ENCODE data around the gene TPK1. TPM values are rescaled to one million over a fixed set of nuclear protein-coding genes. Genes with fewer than 3 reads are reported as not detected.

Gene TPK1
- total RNA-seq, 1 experiment from 2014 or later, result 3.3 TPM

- H3K36me3 ChIP-seq (ENCODE audit: control insufficient read depth, insufficient read depth, low read length), result no peaks in the 10 kb centered on the region
- no peak for ATAC-seq
- no peak overlapping the region for H3K4me3 ChIP-seq (ENCODE audit: low read depth in 2 of 2, low read length in 2 of 2)
- H3K4me1 ChIP-seq (ENCODE audit: control insufficient read depth, insufficient read depth, low read length), result no peaks in the 10 kb centered on the region
- POLR2A ChIA-PET, result no interaction called here
- intact Hi-C loops (cut with micrococcal nuclease; ENCODE audit: unreplicated experiment), result no loop called here
- no peak for DNase-seq (ENCODE audit: low read depth, low spot score)
- no peak overlapping the region for H3K27ac ChIP-seq (ENCODE audit: low read length)
- H3K27me3 ChIP-seq (ENCODE audit: control insufficient read depth, insufficient read depth, low read length), result no peaks in the 10 kb centered on the region
- H3K9me3 ChIP-seq (ENCODE audit: control insufficient read depth, insufficient read depth, low read depth, low read length), result no peaks in the 10 kb centered on the region
- BruUV-seq (replicated peaks), result no TSS peak
- CTCF ChIA-PET, result no interaction called here
- in situ Hi-C loops (cut with HindIII; ENCODE audit: low pct_unique_long_range_greater_than_20kb, low sequenced_read_pairs), result no loop called here
- TF ChIP-seq POLR2AphosphoS5 (IDR thresholded peaks at IDR 0.05; ENCODE audit: low read depth, low read length) (no peak), TCF7L2 (IDR thresholded peaks at IDR 0.05; ENCODE audit: low read depth, low read length) (no peak), CTCF (IDR thresholded peaks at IDR 0.05) (no peak), REST (IDR thresholded peaks at IDR 0.05; ENCODE audit: insufficient read depth in 1 of 2, low read depth in 2 of 2, low read length in 1 of 2) (no peak), SIN3A (IDR thresholded peaks at IDR 0.05; ENCODE audit: borderline replicate concordance, insufficient read depth, low read depth, low read length) (no peak)
Observed at GRCh38 chr7:144459635-144460034, 376.2 kb downstream of the TPK1 start.

- POLR2A ChIA-PET, result no interaction called here
- H3K4me3 ChIP-seq (ENCODE audit: low read depth in 2 of 2, low read length in 2 of 2), result no peak overlapping the region
- ATAC-seq (no peak), DNase-seq (ENCODE audit: low read depth, low spot score) (no peak)
- no peaks in the 10 kb centered on the region; the same call in 1 of the 2 replicates for H3K27me3 ChIP-seq (ENCODE audit: control insufficient read depth, insufficient read depth, low read length)
- no peaks in the 10 kb centered on the region for H3K36me3 ChIP-seq (ENCODE audit: control insufficient read depth, insufficient read depth, low read length)
- in situ Hi-C loops (cut with HindIII; ENCODE audit: low pct_unique_long_range_greater_than_20kb, low sequenced_read_pairs) (no loop called here), intact Hi-C loops (cut with micrococcal nuclease; ENCODE audit: unreplicated experiment) (no loop called here)
- BruUV-seq (replicated peaks), result no TSS peak
- 0 out of 2 replicates have a peak, but pooled peaks cover 3% of the 10 kb centered on the region for H3K9me3 ChIP-seq (ENCODE audit: control insufficient read depth, insufficient read depth, low read depth, low read length)
- no peak overlapping the region for H3K27ac ChIP-seq (ENCODE audit: low read length)
- TF ChIP-seq TCF7L2 (IDR thresholded peaks at IDR 0.05; ENCODE audit: low read depth, low read length) (no peak), REST (IDR thresholded peaks at IDR 0.05; ENCODE audit: insufficient read depth in 1 of 2, low read depth in 2 of 2, low read length in 1 of 2) (no peak), POLR2AphosphoS5 (IDR thresholded peaks at IDR 0.05; ENCODE audit: low read depth, low read length) (no peak), CTCF (IDR thresholded peaks at IDR 0.05) (no peak), SIN3A (IDR thresholded peaks at IDR 0.05; ENCODE audit: borderline replicate concordance, insufficient read depth, low read depth, low read length) (no peak)
- no peaks in the 10 kb centered on the region for H3K4me1 ChIP-seq (ENCODE audit: control insufficient read depth, insufficient read depth, low read length)
- CTCF ChIA-PET, result no interaction called here
Observed at GRCh38 chr7:144455040-144455404, 380.8 kb downstream of the TPK1 start.

All from Panc1 (cell line).